Panc1 (cell line): ENCODE results near the gene WBP1L. TPM values are rescaled to one million over a fixed set of nuclear protein-coding genes. Genes with fewer than 3 reads are reported as not detected.

ENCODE experiments used
- ATAC-seq: fragments of 200-7000 bp; cut with Tn5 transposase; 2 replicates; pipeline ENCODE4 v1.9.1; 2020; ENCODE audit warnings: mild to moderate bottlenecking, moderate library complexity
- BruUV-seq: library from RNA; stranded (reverse); fragments of 400-500 nt; replicated peaks from 2 replicates; lab custom pipeline; 2021; lab: Mats Ljungman, UMichigan
- CTCF ChIA-PET: fragments of 300-600 bp; sonication (Branson Sonifier 250); formaldehyde crosslinking; loops from one replicate; lab custom pipeline; 2022; ENCODE audit warnings: antibody characterized with exemption; lab: Charles Lee
- POLR2A ChIA-PET: fragments of 300-600 bp; sonication (Branson Sonifier 250); formaldehyde crosslinking; loops from one replicate; lab custom pipeline; 2022; ENCODE audit warnings: antibody characterized with exemption; lab: Charles Lee
- DNase-seq: peaks from one replicate; pipeline ENCODE4 v3.0.0-alpha.2; 2010; ENCODE audit warnings: low read depth, low spot score
- H3K27ac ChIP-seq: 2 replicates; pipeline ENCODE4 v1.5.1; 2011; ENCODE audit warnings: mild to moderate bottlenecking, low read length, inconsistent platforms
- H3K27me3 ChIP-seq: fragments of 200-500 bp; sonication (Bioruptor generic); 2 replicates; pipeline ENCODE4 v1.6.0; 2014; ENCODE audit warnings: low read length, inconsistent platforms; ENCODE audit not compliant: control insufficient read depth, insufficient read depth
- H3K36me3 ChIP-seq: fragments of 200-500 bp; sonication (Bioruptor generic); 2 replicates; pipeline ENCODE4 v1.5.1; 2014; ENCODE audit warnings: inconsistent platforms, mild to moderate bottlenecking, low read length, moderate library complexity; ENCODE audit not compliant: control insufficient read depth, insufficient read depth
- H3K4me1 ChIP-seq: 2 replicates; pipeline ENCODE4 v1.5.1; 2011; ENCODE audit warnings: inconsistent platforms, mild to moderate bottlenecking, low read length, moderate library complexity; ENCODE audit not compliant: control insufficient read depth, insufficient read depth
- H3K4me3 ChIP-seq, 2 experiments: 2 replicates each; pipeline ENCODE4 v1.5.1; 2011 to 2012; ENCODE audit warnings: low read depth in 2 of 2, low read length in 2 of 2, mild to moderate bottlenecking in 2 of 2, inconsistent platforms in 1 of 2, moderate library complexity in 1 of 2
- H3K9me3 ChIP-seq: fragments of 200-500 bp; sonication (Bioruptor generic); 2 replicates; pipeline ENCODE4 v1.5.1; 2014; ENCODE audit warnings: low read depth, mild to moderate bottlenecking, inconsistent platforms, low read length, moderate library complexity; ENCODE audit not compliant: control insufficient read depth, insufficient read depth
- POLR2AphosphoS5 ChIP-seq: IDR thresholded peaks from 2 replicates; pipeline ENCODE4 v1.6.1; 2012; ENCODE audit warnings: mild to moderate bottlenecking, low read depth, low read length, moderate library complexity
- SIN3A ChIP-seq: IDR thresholded peaks from 2 replicates; pipeline ENCODE4 v1.6.1; 2012; ENCODE audit warnings: low read depth, mild to moderate bottlenecking, low read length, moderate library complexity, borderline replicate concordance; ENCODE audit not compliant: insufficient read depth
- TCF7L2 ChIP-seq: IDR thresholded peaks from 2 replicates; pipeline ENCODE4 v1.6.1; 2011; ENCODE audit warnings: mild to moderate bottlenecking, low read depth, low read length, inconsistent platforms
- in situ Hi-C: cut with HindIII; loops from 2 replicates; pipeline ENCODE4 v1.10.0; 2016; ENCODE audit warnings: low sequenced_read_pairs, low pct_unique_long_range_greater_than_20kb
- intact Hi-C: fragments of 100-400 bp; cut with micrococcal nuclease; formaldehyde crosslinking; loops from one replicate; pipeline ENCODE4 v1.10.0; 2022; ENCODE audit not compliant: unreplicated experiment
- total RNA-seq: library from RNA; stranded (reverse); gene quantifications from one replicate; pipeline ENCODE4 v1.2.1, GENCODE V29; 2021; ENCODE audit not compliant: unreplicated experiment
- TF ChIP-seq, protein P1 (sequence below), 2 experiments: IDR thresholded peaks; 2 replicates each; pipeline ENCODE4 v1.6.1; 2011 to 2012; ENCODE audit warnings: low read depth in 2 of 2, control low read depth in 1 of 2, low read length in 1 of 2, mild to moderate bottlenecking in 1 of 2, moderate library complexity in 1 of 2; ENCODE audit not compliant: insufficient read depth in 1 of 2
- TF ChIP-seq, protein P2 (sequence below): fragments of 450-650 bp; IDR thresholded peaks from 2 replicates; pipeline ENCODE4 v1.5.1; 2017; ENCODE audit warnings: mild to moderate bottlenecking

Gene WBP1L
- total RNA-seq, 1 experiment from 2014 or later = 91.3 TPM

DNA sequence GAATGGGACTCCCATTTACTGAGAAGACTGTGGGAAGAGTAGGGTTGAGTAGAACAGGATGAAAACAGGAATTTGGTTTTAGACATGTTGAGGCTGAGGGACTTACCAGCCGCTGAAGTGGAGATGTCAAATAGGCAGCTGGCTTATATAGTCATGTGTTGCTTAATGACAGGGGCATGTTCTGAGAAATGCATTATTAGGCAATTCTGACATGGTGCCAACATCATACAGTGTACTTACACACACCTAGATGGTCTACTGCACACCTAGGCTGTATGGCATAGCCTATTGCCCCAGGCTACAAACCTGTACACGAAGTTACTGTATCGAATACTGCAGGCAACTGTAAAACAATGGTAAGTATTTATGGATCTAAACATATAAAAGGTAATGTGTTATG is 47.0 kb upstream of the WBP1L start:
- DNase-seq = no peak
- H3K36me3 ChIP-seq = peaks cover 12% of the 10 kb centered on the region
- H3K4me1 ChIP-seq = no peaks in the 10 kb centered on the region
- CTCF ChIA-PET = interaction anchor here (0.6 to 0.7 kb wide), 2 partner anchors 12 to 163 kb away, joined by 4 to 5 read pairs; no protein-coding TSS in a partner anchor
- in situ Hi-C loops = no loop called here
- POLR2A ChIA-PET = interaction anchor here (0.7 kb wide), 1 partner anchor 115 kb away, joined by 12 read pairs; no protein-coding TSS in a partner anchor
- BruUV-seq = no TSS peak
- no peak overlapping the region for H3K27ac ChIP-seq
- no peaks in the 10 kb centered on the region for H3K9me3 ChIP-seq
- ATAC-seq = no peak
- intact Hi-C loops = no loop called here
- TF ChIP-seq, protein P1, sequence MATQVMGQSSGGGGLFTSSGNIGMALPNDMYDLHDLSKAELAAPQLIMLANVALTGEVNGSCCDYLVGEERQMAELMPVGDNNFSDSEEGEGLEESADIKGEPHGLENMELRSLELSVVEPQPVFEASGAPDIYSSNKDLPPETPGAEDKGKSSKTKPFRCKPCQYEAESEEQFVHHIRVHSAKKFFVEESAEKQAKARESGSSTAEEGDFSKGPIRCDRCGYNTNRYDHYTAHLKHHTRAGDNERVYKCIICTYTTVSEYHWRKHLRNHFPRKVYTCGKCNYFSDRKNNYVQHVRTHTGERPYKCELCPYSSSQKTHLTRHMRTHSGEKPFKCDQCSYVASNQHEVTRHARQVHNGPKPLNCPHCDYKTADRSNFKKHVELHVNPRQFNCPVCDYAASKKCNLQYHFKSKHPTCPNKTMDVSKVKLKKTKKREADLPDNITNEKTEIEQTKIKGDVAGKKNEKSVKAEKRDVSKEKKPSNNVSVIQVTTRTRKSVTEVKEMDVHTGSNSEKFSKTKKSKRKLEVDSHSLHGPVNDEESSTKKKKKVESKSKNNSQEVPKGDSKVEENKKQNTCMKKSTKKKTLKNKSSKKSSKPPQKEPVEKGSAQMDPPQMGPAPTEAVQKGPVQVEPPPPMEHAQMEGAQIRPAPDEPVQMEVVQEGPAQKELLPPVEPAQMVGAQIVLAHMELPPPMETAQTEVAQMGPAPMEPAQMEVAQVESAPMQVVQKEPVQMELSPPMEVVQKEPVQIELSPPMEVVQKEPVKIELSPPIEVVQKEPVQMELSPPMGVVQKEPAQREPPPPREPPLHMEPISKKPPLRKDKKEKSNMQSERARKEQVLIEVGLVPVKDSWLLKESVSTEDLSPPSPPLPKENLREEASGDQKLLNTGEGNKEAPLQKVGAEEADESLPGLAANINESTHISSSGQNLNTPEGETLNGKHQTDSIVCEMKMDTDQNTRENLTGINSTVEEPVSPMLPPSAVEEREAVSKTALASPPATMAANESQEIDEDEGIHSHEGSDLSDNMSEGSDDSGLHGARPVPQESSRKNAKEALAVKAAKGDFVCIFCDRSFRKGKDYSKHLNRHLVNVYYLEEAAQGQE (IDR thresholded peaks at IDR 0.05; ENCODE audit: insufficient read depth in 1 of 2, low read depth in 2 of 2, low read length in 1 of 2) = no peak
- TF ChIP-seq SIN3A (no peak), POLR2AphosphoS5 (no peak)
- no peaks in the 10 kb centered on the region for H3K27me3 ChIP-seq
- H3K4me3 ChIP-seq = no peak overlapping the region

DNA sequence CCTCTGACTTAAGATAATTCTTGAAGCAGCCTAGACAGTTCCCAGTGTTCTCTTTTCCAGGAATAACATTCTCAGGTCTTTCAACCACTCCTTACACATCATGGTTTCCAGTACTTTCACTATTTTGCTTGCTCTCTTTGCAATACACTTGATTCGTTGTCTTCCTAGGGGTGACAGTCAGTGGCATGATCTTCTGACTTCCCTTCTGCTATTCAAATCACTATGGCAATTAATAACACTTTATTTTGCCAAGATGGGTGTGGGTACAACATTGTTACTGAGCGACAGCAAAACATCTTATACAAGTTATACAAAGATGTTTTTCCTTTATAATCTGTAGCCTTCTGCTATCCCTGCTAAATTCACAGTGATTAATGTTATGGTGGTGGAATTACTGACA is 44.9 kb upstream of the WBP1L start:
- Histone ChIP-seq H3K27me3 (no peaks in the 10 kb centered on the region), H3K4me3 (no peak overlapping the region), H3K36me3 (peaks cover 12% of the 10 kb centered on the region), H3K9me3 (no peaks in the 10 kb centered on the region), H3K27ac (no peak overlapping the region), H3K4me1 (no peaks in the 10 kb centered on the region)
- no peak for DNase-seq
- ATAC-seq = no peak
- in situ Hi-C loops (no loop called here), intact Hi-C loops (no loop called here)
- BruUV-seq = no TSS peak
- TF ChIP-seq POLR2AphosphoS5 (no peak), SIN3A (no peak), TCF7L2 (no peak)
- TF ChIP-seq, protein P2, sequence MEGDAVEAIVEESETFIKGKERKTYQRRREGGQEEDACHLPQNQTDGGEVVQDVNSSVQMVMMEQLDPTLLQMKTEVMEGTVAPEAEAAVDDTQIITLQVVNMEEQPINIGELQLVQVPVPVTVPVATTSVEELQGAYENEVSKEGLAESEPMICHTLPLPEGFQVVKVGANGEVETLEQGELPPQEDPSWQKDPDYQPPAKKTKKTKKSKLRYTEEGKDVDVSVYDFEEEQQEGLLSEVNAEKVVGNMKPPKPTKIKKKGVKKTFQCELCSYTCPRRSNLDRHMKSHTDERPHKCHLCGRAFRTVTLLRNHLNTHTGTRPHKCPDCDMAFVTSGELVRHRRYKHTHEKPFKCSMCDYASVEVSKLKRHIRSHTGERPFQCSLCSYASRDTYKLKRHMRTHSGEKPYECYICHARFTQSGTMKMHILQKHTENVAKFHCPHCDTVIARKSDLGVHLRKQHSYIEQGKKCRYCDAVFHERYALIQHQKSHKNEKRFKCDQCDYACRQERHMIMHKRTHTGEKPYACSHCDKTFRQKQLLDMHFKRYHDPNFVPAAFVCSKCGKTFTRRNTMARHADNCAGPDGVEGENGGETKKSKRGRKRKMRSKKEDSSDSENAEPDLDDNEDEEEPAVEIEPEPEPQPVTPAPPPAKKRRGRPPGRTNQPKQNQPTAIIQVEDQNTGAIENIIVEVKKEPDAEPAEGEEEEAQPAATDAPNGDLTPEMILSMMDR = no peak
- TF ChIP-seq, protein P1 (IDR thresholded peaks at IDR 0.05; ENCODE audit: insufficient read depth in 1 of 2, low read depth in 2 of 2, low read length in 1 of 2) = no peak
- ChIA-PET POLR2A (interaction anchor here (0.5 kb wide), 1 partner anchor 176 kb away, joined by 3 read pairs; no protein-coding TSS in a partner anchor), CTCF (no interaction called here)
